GM23338 (cell line): ENCODE measurements around the gene AQP12B. TPM values are rescaled to one million over a fixed set of nuclear protein-coding genes. Genes with fewer than 3 reads are reported as not detected.

ENCODE experiments used
- ATAC-seq: fragments of 200-7000 bp; cut with Tn5 transposase; 3 replicates; pipeline ENCODE4 v1.9.1; 2020
- DNase-seq: peaks from one replicate; pipeline ENCODE4 v3.0.0-alpha.2; 2015; ENCODE audit warnings: low spot score
- H2AFZ ChIP-seq: fragments of 200-600 bp; sonication (generic); 2 replicates; pipeline ENCODE4 v1.8.0; 2016; ENCODE audit warnings: antibody characterized with exemption, mild to moderate bottlenecking, moderate library complexity
- H3F3A ChIP-seq: fragments of 200-600 bp; sonication (generic); replicated peaks from 2 replicates; pipeline ENCODE4 v1.8.0; 2017; ENCODE audit warnings: antibody characterized with exemption, mixed run types, low read depth
- H3K27ac ChIP-seq: fragments of 200-600 bp; sonication (generic); 2 replicates; pipeline ENCODE4 v1.6.1; 2016; ENCODE audit warnings: low read depth
- H3K27me3 ChIP-seq: fragments of 200-600 bp; sonication (generic); 2 replicates; pipeline ENCODE4 v1.8.0; 2016; ENCODE audit warnings: mild to moderate bottlenecking, mixed run types, moderate library complexity; ENCODE audit not compliant: insufficient read depth
- H3K36me3 ChIP-seq: fragments of 200-600 bp; sonication (generic); 2 replicates; pipeline ENCODE4 v1.8.0; 2016; ENCODE audit warnings: mild to moderate bottlenecking; ENCODE audit not compliant: insufficient read depth
- H3K4me1 ChIP-seq: fragments of 200-600 bp; sonication (generic); 2 replicates; pipeline ENCODE4 v1.8.0; 2016; ENCODE audit warnings: mild to moderate bottlenecking, moderate library complexity; ENCODE audit not compliant: insufficient read depth
- H3K4me2 ChIP-seq: fragments of 200-600 bp; sonication (generic); 2 replicates; pipeline ENCODE4 v1.7.1; 2017; ENCODE audit warnings: mixed run types
- H3K4me3 ChIP-seq: fragments of 200-600 bp; sonication (generic); 2 replicates; pipeline ENCODE4 v1.6.1; 2016; ENCODE audit warnings: mixed run types
- H3K79me2 ChIP-seq: fragments of 200-600 bp; sonication (generic); replicated peaks from 2 replicates; pipeline ENCODE4 v1.8.0; 2017; ENCODE audit warnings: mild to moderate bottlenecking; ENCODE audit not compliant: insufficient read depth
- H3K9me2 ChIP-seq: fragments of 200-600 bp; sonication (generic); 2 replicates; pipeline ENCODE4 v1.8.0; 2017; ENCODE audit not compliant: insufficient read depth
- H4K20me1 ChIP-seq: fragments of 200-600 bp; sonication (generic); replicated peaks from 2 replicates; pipeline ENCODE4 v1.8.0; 2017; ENCODE audit warnings: mild to moderate bottlenecking; ENCODE audit not compliant: insufficient read depth
- H3K27ac Mint-ChIP-seq: 2 replicates; pipeline ENCODE4 v1.8.0; 2020; ENCODE audit warnings: inconsistent platforms, mild to moderate bottlenecking, moderate library complexity, mixed read lengths
- H3K27me3 Mint-ChIP-seq: 3 replicates; pipeline ENCODE4 v1.8.0; 2022; ENCODE audit warnings: low read depth, mild to moderate bottlenecking, moderate library complexity, mixed read lengths, inconsistent platforms; ENCODE audit not compliant: insufficient read depth, poor library complexity
- H3K36me3 Mint-ChIP-seq: 3 replicates; pipeline ENCODE4 v1.8.0; 2021; ENCODE audit warnings: low read depth, mild to moderate bottlenecking, inconsistent platforms, moderate library complexity, mixed read lengths
- H3K4me1 Mint-ChIP-seq: 3 replicates; pipeline ENCODE4 v1.8.0; 2020; ENCODE audit warnings: mild to moderate bottlenecking, inconsistent platforms, mixed read lengths
- H3K4me3 Mint-ChIP-seq: 3 replicates; pipeline ENCODE4 v1.8.0; 2021; ENCODE audit warnings: moderate library complexity, mild to moderate bottlenecking, inconsistent platforms, mixed read lengths
- H3K9me3 Mint-ChIP-seq: 3 replicates; pipeline ENCODE4 v1.8.0; 2020; ENCODE audit warnings: moderate library complexity, mild to moderate bottlenecking, inconsistent platforms, mixed read lengths
- CREB1 ChIP-seq: fragments of 250-450 bp; sonication (Bioruptor Pico); IDR thresholded peaks from 2 replicates; pipeline ENCODE4 v1.5.0; 2020; ENCODE audit warnings: low read depth, mild to moderate bottlenecking, moderate library complexity
- ETS1 ChIP-seq: IDR thresholded peaks from 2 replicates; pipeline ENCODE4 v1.6.1; 2016; ENCODE audit warnings: antibody characterized with exemption
- EZH2phosphoT487 ChIP-seq: fragments of 200-600 bp; sonication (generic); IDR thresholded peaks from one replicate; pipeline ENCODE4 v1.8.1; 2018; ENCODE audit warnings: antibody characterized with exemption; ENCODE audit not compliant: unreplicated experiment
- NANOG ChIP-seq: IDR thresholded peaks from 2 replicates; pipeline ENCODE4 v1.6.1; 2016; ENCODE audit warnings: antibody characterized with exemption, borderline replicate concordance
- POLR2AphosphoS5 ChIP-seq: IDR thresholded peaks from 2 replicates; pipeline ENCODE4 v1.6.1; 2016; ENCODE audit warnings: antibody characterized with exemption, low read depth
- REST ChIP-seq: IDR thresholded peaks from one replicate; pipeline ENCODE4 v1.6.1; 2018; ENCODE audit warnings: antibody characterized with exemption; ENCODE audit not compliant: unreplicated experiment
- STAT1 ChIP-seq: IDR thresholded peaks from one replicate; pipeline ENCODE4 v1.6.1; 2016; ENCODE audit warnings: antibody characterized with exemption; ENCODE audit not compliant: unreplicated experiment
- ZNF462 ChIP-seq: fragments of 250-450 bp; sonication (Bioruptor Pico); IDR thresholded peaks from 2 replicates; pipeline ENCODE4 v1.5.0; 2020; ENCODE audit warnings: mild to moderate bottlenecking, moderate library complexity
- polyA plus RNA-seq: library from polyadenylated mRNA; unstranded; fragments of >200 nt; fragmentation: Nextera tagmentation; extraction: Ambion mirVana; gene quantifications from 2 replicates; pipeline ENCODE4 v1.2.1, GENCODE V29; 2016
- total RNA-seq: library from RNA; depleted of rRNA; stranded (reverse); fragments of >200 nt; shearing (Covaris generic); gene quantifications from 2 replicates; pipeline ENCODE4 v1.2.3, GENCODE V29; 2014

Gene AQP12B
- total and polyA plus RNA-seq, 2 experiments from 2014 or later: not detected

- H3K4me1 Mint-ChIP-seq: no peaks in the 10 kb centered on the region
- DNase-seq: no peak
- no peak for TF ChIP-seq ETS1
- TF ChIP-seq POLR2AphosphoS5: no peak
- no peak for TF ChIP-seq REST
- TF ChIP-seq STAT1: no peak
- no peak for TF ChIP-seq ZNF462 (CRISPR knock-in tag)
- no peak for TF ChIP-seq CREB1
- TF ChIP-seq NANOG: no peak
- TF ChIP-seq EZH2phosphoT487: no peak
- H3K4me1 ChIP-seq: no peaks in the 10 kb centered on the region
- no peaks in the 10 kb centered on the region for H3K27me3 ChIP-seq
- no peak overlapping the region for H3K27ac Mint-ChIP-seq
- H4K20me1 ChIP-seq: no peaks in the 10 kb centered on the region
- no peaks in the 10 kb centered on the region for H3K9me2 ChIP-seq
- H3K36me3 ChIP-seq: no peaks in the 10 kb centered on the region
- H3K27ac ChIP-seq: no peak overlapping the region
- peaks cover 8% of the 10 kb centered on the region; the same call in 2 of the 3 replicates for H3K36me3 Mint-ChIP-seq
- peaks cover 9% of the 10 kb centered on the region for H3K27me3 Mint-ChIP-seq
- no peak overlapping the region for H3K4me3 Mint-ChIP-seq
- ATAC-seq: no peak
- H3F3A ChIP-seq: no peaks in the 10 kb centered on the region
- H3K9me3 Mint-ChIP-seq: peaks cover 40% of the 10 kb centered on the region
- no peaks in the 10 kb centered on the region for H3K79me2 ChIP-seq
- no peak overlapping the region for H3K4me3 ChIP-seq
- H3K4me2 ChIP-seq: no peak overlapping the region
- H2AFZ ChIP-seq: no peak overlapping the region
Observed at GRCh38 chr2:240630771-240631547, 51.7 kb downstream of the AQP12B start.
